Glutamatergic neuron (in vitro differentiated cells): ENCODE data around the gene FRMD3. TPM values are rescaled to one million over a fixed set of nuclear protein-coding genes. Genes with fewer than 3 reads are reported as not detected.
A peak's percentile ranks its signal among the peaks of the same experiment; 100 is the strongest.

Experiments
- DNase-seq: peaks from one replicate; pipeline ENCODE4 v3.0.0; 2022
- H3K27ac Mint-ChIP-seq: one replicate; pipeline ENCODE4 v1.8.0; 2020; ENCODE audit warnings: mild to moderate bottlenecking, mixed read lengths, inconsistent platforms; ENCODE audit not compliant: unreplicated experiment
- H3K27me3 Mint-ChIP-seq: one replicate; pipeline ENCODE4 v1.8.0; 2020; ENCODE audit warnings: mild to moderate bottlenecking, moderate library complexity, mixed read lengths, inconsistent platforms; ENCODE audit not compliant: unreplicated experiment
- H3K36me3 Mint-ChIP-seq: one replicate; pipeline ENCODE4 v1.8.0; 2020; ENCODE audit warnings: mild to moderate bottlenecking, mixed read lengths, inconsistent platforms; ENCODE audit not compliant: unreplicated experiment
- H3K4me1 Mint-ChIP-seq: one replicate; pipeline ENCODE4 v1.8.0; 2020; ENCODE audit warnings: mild to moderate bottlenecking, low read depth, mixed read lengths, inconsistent platforms; ENCODE audit not compliant: unreplicated experiment
- H3K4me3 Mint-ChIP-seq: one replicate; pipeline ENCODE4 v1.8.0; 2020; ENCODE audit warnings: mild to moderate bottlenecking, mixed read lengths, inconsistent platforms; ENCODE audit not compliant: unreplicated experiment
- H3K9me3 Mint-ChIP-seq: one replicate; pipeline ENCODE4 v1.8.0; 2020; ENCODE audit warnings: mild to moderate bottlenecking, moderate library complexity, mixed read lengths, inconsistent platforms; ENCODE audit not compliant: unreplicated experiment
- CTCF ChIP-seq: fragments of 200-600 bp; sonication (generic); IDR thresholded peaks from one replicate; pipeline ENCODE4 v1.5.0; 2021; ENCODE audit not compliant: partially characterized antibody, unreplicated experiment
- total RNA-seq: library from RNA; stranded (reverse); fragmentation: NEBNext Ultra II Directional; extraction: Animal tissue kit (Norgen Biotek cat#: 25700); gene quantifications from one replicate; pipeline ENCODE4 v1.2.1, GENCODE V29; 2021; ENCODE audit not compliant: unreplicated experiment

Gene FRMD3
- total RNA-seq, 1 donor from 2014 or later = 20.7 TPM

DNA sequence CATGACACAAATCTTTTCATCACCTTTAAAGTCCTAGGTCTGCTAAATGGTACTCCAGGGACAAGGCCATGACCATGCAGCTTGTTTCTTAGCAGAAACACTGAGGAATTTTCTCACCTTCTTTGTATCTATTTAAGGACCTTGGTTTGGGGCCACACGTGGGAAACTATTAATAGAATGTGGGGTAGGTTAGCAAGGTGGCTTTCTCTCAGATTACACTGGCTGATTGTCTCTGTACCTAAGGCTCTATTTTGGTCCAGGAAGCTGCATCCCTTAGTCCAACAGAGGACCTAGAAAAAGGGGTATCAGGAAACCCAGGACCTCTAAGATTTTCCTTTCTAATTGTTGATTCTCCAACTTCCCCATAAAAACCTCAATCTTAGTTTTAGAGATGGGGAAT, 36.3 kb upstream of the FRMD3 start:
- Mint-ChIP-seq H3K36me3 (peaks cover 13% of the 10 kb centered on the region), H3K27me3 (no peaks in the 10 kb centered on the region), H3K4me1 (peaks cover 3% of the 10 kb centered on the region), H3K4me3 (no peak overlapping the region), H3K9me3 (peaks cover 4% of the 10 kb centered on the region), H3K27ac (peak overlapping the region; percentile 69)
- no peak for DNase-seq
- no peak for TF ChIP-seq CTCF

- Mint-ChIP-seq H3K9me3 (no peaks in the 10 kb centered on the region), H3K4me3 (no peak overlapping the region), H3K36me3 (peaks cover 7% of the 10 kb centered on the region), H3K27ac (no peak overlapping the region), H3K4me1 (peaks cover 3% of the 10 kb centered on the region), H3K27me3 (no peaks in the 10 kb centered on the region)
- DNase-seq = no peak
- TF ChIP-seq CTCF = no peak
These were observed 34.3 kb upstream of the FRMD3 start for GRCh38 chr9:83572524-83572923.

- Mint-ChIP-seq H3K27me3 (no peaks in the 10 kb centered on the region), H3K27ac (no peak overlapping the region), H3K4me1 (peaks cover 2% of the 10 kb centered on the region), H3K36me3 (peaks cover 6% of the 10 kb centered on the region), H3K9me3 (no peaks in the 10 kb centered on the region), H3K4me3 (no peak overlapping the region)
- DNase-seq = no peak
- TF ChIP-seq CTCF = no peak
These were observed 32.2 kb upstream of the FRMD3 start for GRCh38 chr9:83570359-83570758.

GRCh38 chr9:83569326-83569725, 31.1 kb upstream of the FRMD3 start:
- Mint-ChIP-seq H3K27ac (no peak overlapping the region), H3K27me3 (no peaks in the 10 kb centered on the region), H3K4me1 (no peaks in the 10 kb centered on the region), H3K36me3 (peaks cover 6% of the 10 kb centered on the region), H3K9me3 (no peaks in the 10 kb centered on the region), H3K4me3 (no peak overlapping the region)
- no peak for TF ChIP-seq CTCF
- no peak for DNase-seq

- Mint-ChIP-seq H3K9me3 (no peaks in the 10 kb centered on the region), H3K27me3 (no peaks in the 10 kb centered on the region), H3K36me3 (peaks cover 6% of the 10 kb centered on the region), H3K4me3 (no peak overlapping the region), H3K4me1 (no peaks in the 10 kb centered on the region), H3K27ac (no peak overlapping the region)
- no peak for DNase-seq
- TF ChIP-seq CTCF = no peak
These were observed 25.2 kb upstream of the FRMD3 start for GRCh38 chr9:83563360-83563759.
